Ishikawa (cell line): Measurements from ENCODE around the gene FOXN4.

ENCODE experiments used
- CEBPB ChIP-seq: IDR thresholded peaks from 2 replicates; pipeline ENCODE4 v1.6.1; 2012
- CREB1 ChIP-seq: IDR thresholded peaks from 2 replicates; pipeline ENCODE4 v1.6.1; 2012; ENCODE audit warnings: low read depth
- EGR1 ChIP-seq: IDR thresholded peaks from 2 replicates; pipeline ENCODE4 v1.6.1; 2012
- EP300 ChIP-seq: IDR thresholded peaks from 2 replicates; pipeline ENCODE4 v1.6.1; 2012; ENCODE audit warnings: borderline replicate concordance
- FOXM1 ChIP-seq: IDR thresholded peaks from 2 replicates; pipeline ENCODE4 v1.6.1; 2012; ENCODE audit warnings: low read depth, borderline replicate concordance
- NFIC ChIP-seq: IDR thresholded peaks from 2 replicates; pipeline ENCODE4 v1.6.1; 2012
- RAD21 ChIP-seq: IDR thresholded peaks from 2 replicates; pipeline ENCODE4 v1.6.1; 2012; ENCODE audit warnings: low read depth
- TAF1 ChIP-seq: IDR thresholded peaks from 2 replicates; pipeline ENCODE4 v1.6.1; 2012; ENCODE audit warnings: low read depth, mild to moderate bottlenecking
- TCF12 ChIP-seq: IDR thresholded peaks from 2 replicates; pipeline ENCODE4 v1.6.1; 2012; ENCODE audit warnings: low read depth
- TEAD4 ChIP-seq: IDR thresholded peaks from 2 replicates; pipeline ENCODE4 v1.6.1; 2012
- YY1 ChIP-seq: IDR thresholded peaks from 2 replicates; pipeline ENCODE4 v1.6.1; 2012; ENCODE audit warnings: low read depth
- ZBTB7A ChIP-seq: IDR thresholded peaks from 2 replicates; pipeline ENCODE4 v1.6.1; 2012; ENCODE audit warnings: low read depth
- TF ChIP-seq, protein P1 (sequence below): IDR thresholded peaks from 2 replicates; pipeline ENCODE4 v1.6.1; 2012
- TF ChIP-seq, protein P2 (sequence below): IDR thresholded peaks from 2 replicates; pipeline ENCODE4 v1.6.1; 2012
- TF ChIP-seq, protein P3 (sequence below): IDR thresholded peaks from 2 replicates; pipeline ENCODE4 v1.6.1; 2012; ENCODE audit warnings: low read depth, mild to moderate bottlenecking

Gene FOXN4

DNA sequence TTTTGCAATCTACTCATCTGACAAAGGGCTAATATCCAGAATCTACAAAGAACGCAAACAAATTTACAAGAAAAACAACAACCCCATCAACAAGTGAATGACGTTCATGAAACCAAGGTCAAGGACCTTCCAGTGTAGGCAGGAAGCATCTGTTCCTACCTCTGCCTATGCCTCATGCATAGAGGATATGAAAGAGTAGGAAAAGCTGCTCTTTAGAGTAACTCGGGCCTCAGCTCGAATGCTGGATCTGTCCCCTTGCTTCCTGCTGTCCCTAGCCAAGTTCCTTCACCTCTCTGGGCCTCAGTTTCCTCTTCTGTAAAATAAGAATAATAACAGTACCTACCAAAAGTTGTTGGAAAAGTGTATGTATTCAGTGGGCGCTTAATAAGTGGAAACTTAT, 65.0 kb downstream of the FOXN4 start:
- no peak for TF ChIP-seq EGR1
- TF ChIP-seq EP300 = no peak
- TF ChIP-seq CREB1 = no peak
- no peak for TF ChIP-seq TCF12
- TF ChIP-seq TEAD4 = no peak
- no peak for TF ChIP-seq ZBTB7A
- TF ChIP-seq TAF1 = no peak
- TF ChIP-seq, protein P1, sequence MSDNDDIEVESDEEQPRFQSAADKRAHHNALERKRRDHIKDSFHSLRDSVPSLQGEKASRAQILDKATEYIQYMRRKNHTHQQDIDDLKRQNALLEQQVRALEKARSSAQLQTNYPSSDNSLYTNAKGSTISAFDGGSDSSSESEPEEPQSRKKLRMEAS = no peak
- no peak for TF ChIP-seq NFIC
- TF ChIP-seq RAD21 = no peak
- TF ChIP-seq, protein P2, sequence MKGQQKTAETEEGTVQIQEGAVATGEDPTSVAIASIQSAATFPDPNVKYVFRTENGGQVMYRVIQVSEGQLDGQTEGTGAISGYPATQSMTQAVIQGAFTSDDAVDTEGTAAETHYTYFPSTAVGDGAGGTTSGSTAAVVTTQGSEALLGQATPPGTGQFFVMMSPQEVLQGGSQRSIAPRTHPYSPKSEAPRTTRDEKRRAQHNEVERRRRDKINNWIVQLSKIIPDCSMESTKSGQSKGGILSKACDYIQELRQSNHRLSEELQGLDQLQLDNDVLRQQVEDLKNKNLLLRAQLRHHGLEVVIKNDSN = no peak
- TF ChIP-seq CEBPB = no peak
- no peak for TF ChIP-seq FOXM1
- TF ChIP-seq, protein P3, sequence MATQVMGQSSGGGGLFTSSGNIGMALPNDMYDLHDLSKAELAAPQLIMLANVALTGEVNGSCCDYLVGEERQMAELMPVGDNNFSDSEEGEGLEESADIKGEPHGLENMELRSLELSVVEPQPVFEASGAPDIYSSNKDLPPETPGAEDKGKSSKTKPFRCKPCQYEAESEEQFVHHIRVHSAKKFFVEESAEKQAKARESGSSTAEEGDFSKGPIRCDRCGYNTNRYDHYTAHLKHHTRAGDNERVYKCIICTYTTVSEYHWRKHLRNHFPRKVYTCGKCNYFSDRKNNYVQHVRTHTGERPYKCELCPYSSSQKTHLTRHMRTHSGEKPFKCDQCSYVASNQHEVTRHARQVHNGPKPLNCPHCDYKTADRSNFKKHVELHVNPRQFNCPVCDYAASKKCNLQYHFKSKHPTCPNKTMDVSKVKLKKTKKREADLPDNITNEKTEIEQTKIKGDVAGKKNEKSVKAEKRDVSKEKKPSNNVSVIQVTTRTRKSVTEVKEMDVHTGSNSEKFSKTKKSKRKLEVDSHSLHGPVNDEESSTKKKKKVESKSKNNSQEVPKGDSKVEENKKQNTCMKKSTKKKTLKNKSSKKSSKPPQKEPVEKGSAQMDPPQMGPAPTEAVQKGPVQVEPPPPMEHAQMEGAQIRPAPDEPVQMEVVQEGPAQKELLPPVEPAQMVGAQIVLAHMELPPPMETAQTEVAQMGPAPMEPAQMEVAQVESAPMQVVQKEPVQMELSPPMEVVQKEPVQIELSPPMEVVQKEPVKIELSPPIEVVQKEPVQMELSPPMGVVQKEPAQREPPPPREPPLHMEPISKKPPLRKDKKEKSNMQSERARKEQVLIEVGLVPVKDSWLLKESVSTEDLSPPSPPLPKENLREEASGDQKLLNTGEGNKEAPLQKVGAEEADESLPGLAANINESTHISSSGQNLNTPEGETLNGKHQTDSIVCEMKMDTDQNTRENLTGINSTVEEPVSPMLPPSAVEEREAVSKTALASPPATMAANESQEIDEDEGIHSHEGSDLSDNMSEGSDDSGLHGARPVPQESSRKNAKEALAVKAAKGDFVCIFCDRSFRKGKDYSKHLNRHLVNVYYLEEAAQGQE = no peak
- TF ChIP-seq YY1 = no peak

DNA sequence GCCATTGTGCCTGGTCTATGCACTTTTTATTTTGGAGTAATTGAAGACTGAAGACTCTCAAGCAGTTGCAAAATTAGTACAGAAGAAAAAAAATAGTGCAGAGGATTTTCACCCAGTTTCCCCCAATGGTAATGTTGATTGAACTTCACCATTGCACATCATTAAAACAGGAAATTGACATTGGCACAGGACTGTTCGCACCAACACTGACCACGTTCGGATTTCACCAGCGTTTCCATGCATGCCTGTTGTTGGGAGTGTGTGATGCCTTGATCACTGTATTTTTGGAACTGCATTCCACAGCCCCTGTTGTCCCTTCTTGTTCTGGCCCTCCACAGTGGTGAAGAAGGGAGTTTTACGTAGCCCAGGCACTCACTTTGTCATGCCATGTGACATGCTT, 67.1 kb downstream of the FOXN4 start:
- TF ChIP-seq ZBTB7A = no peak

DNA sequence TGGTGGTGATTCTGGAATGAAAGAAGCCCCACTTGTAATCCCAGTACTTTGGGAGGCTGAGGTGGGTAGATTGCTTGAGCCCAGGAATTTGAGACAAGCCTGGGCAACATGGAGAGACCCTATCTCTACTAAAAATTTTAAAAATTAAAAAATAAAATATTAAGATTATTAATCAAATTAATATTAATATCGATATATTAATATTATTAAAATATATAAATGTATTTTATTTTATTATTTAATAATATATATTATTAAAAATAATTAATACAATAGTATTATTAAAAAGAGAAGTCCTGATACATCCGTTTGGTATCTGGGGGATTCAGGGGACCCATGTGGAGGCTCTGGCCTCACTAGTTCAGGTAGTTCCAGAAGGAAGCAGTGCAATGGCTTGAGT, 68.7 kb downstream of the FOXN4 start:
- no peak for TF ChIP-seq NFIC
- no peak for TF ChIP-seq ZBTB7A
- no peak for TF ChIP-seq EP300
- no peak for TF ChIP-seq FOXM1
- TF ChIP-seq, protein P1 = no peak
- no peak for TF ChIP-seq YY1
- no peak for TF ChIP-seq TCF12
- no peak for TF ChIP-seq CEBPB
- TF ChIP-seq CREB1 = no peak
- TF ChIP-seq TEAD4 = no peak

DNA sequence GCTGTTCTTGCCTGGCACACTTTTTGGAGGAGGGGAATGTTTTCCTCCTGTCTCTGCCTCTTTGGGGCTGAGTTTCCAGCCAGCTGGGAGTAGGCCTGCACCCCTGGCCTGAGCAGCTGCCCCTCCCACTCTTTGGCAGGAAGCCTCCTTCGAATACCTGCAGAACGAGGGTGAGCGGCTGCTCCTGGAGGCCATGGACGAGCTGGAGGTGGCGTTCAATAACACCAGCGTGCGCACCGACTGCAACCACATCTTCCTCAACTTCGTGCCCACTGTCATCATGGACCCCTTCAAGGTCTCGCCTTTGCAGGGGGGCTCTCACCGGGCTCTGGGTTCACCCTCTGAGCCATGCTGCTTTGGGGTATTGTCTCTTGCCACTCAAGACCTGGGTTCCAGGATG, 69.4 kb downstream of the FOXN4 start:
- TF ChIP-seq EGR1 (no peak), NFIC (no peak), FOXM1 (no peak), CEBPB (no peak), RAD21 (no peak), CREB1 (no peak), YY1 (no peak), TEAD4 (no peak), EP300 (no peak), TCF12 (no peak), TAF1 (no peak), ZBTB7A (no peak)
- TF ChIP-seq, protein P3 = no peak
- TF ChIP-seq, protein P1 = no peak
- TF ChIP-seq, protein P2 = no peak

DNA sequence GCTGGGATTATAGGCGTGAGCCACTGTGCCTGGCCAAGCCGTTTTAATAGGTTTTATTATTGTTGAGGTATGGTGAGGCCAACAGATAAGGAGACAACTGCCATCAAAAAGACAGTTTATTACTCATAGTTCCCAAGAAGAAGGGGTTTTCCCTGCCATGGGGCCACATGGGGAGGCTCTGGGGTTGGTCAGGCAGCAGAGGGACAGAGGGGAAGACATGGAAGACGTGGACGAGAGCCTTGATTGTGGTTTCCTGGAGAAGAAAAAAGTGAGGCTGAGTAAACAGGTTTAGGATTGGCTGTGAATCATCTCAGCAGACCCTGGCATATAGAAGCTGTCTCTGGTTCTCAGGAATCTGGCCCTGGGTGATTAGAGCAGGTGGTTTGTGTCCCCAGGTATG, 69.9 kb downstream of the FOXN4 start:
- no peak for TF ChIP-seq NFIC

DNA sequence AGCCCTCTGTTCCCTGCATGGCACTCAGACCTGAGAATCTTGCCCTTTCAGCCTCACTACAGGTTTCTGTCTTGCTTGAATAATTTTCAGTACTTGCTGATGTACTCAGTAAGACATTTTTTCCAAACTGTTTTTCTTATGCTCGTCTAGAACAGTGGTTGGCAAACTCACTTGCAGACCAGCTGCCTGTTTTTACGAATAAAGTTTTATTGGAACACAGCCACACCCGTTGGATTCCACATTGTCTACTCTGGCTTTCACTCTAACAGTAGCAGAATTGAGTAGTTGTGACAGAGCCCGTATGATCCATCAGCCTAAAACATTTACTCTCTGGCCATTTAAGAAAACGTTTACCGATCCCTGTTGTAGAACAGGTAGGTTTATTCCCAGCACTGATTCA, 72.8 kb downstream of the FOXN4 start:
- TF ChIP-seq, protein P2 = no peak
- no peak for TF ChIP-seq NFIC
- TF ChIP-seq, protein P1 = no peak
- TF ChIP-seq ZBTB7A = no peak
- TF ChIP-seq CREB1 = no peak
- TF ChIP-seq, protein P3 = no peak
